Skin of body (tissue), 1 donor: ENCODE results near the gene SAGE1. TPM values are rescaled to one million over a fixed set of nuclear protein-coding genes. Genes with fewer than 3 reads are reported as not detected.

Source experiments
- total RNA-seq: library from RNA; depleted of rRNA; stranded (reverse); fragments of >200 nt; gene quantifications from one replicate; pipeline ENCODE4 v1.2.3, GENCODE V29; 2014

Gene SAGE1
- total RNA-seq, 1 donor from 2014 or later = not detected

Other genes starting within 250 kb of the SAGE1 start
- not detected for gene CT45A1, start 180.1 kb upstream of the SAGE1 start, total RNA-seq
- gene CT45A3, start 125.5 kb upstream of the SAGE1 start, total RNA-seq = not detected
- gene CT45A5, start 108.2 kb upstream of the SAGE1 start, total RNA-seq = not detected
- gene CT45A6, start 90.9 kb upstream of the SAGE1 start, total RNA-seq = not detected
- not detected for gene CT45A2, start 73.7 kb upstream of the SAGE1 start, total RNA-seq
- not detected for gene CT45A7, start 56.4 kb upstream of the SAGE1 start, total RNA-seq
- gene CT45A8, start 39.2 kb upstream of the SAGE1 start, total RNA-seq = not detected
- gene CT45A9, start 21.9 kb upstream of the SAGE1 start, total RNA-seq = not detected
- not detected for gene CT45A10, start 272 bp upstream of the SAGE1 start, total RNA-seq
- gene MMGT1, start 80.3 kb downstream of the SAGE1 start, total RNA-seq = 13.2 TPM
- gene SLC9A6, start 91.7 kb downstream of the SAGE1 start, total RNA-seq = 15.9 TPM